HG02938 (cell line): ENCODE results near the gene DNAJB11.
"Not testable (repeated sequence)": the region's sequence is repeated elsewhere in the genome, so short reads cannot be mapped to it uniquely, and the experiment has no call there.

Experiments used
- ATAC-seq: cut with Tn5 transposase; IDR thresholded peaks from one replicate; pipeline ENCODE4 v1.9.1; 2021; ENCODE audit warnings: mild to moderate bottlenecking, moderate library complexity; ENCODE audit not compliant: unreplicated experiment

Gene DNAJB11

GRCh38 chr3:186551387-186551786, 19.1 kb upstream of the DNAJB11 start:
- no peak for ATAC-seq

- ATAC-seq: no peak
These were observed 18.0 kb upstream of the DNAJB11 start for GRCh38 chr3:186552408-186553031.

- no peak for ATAC-seq
These were observed 5.9 kb upstream of the DNAJB11 start for GRCh38 chr3:186564586-186564985.

GRCh38 chr3:186566772-186567071, 3.8 kb upstream of the DNAJB11 start:
- no peak for ATAC-seq

GRCh38 chr3:186567072-186567921, 3.2 kb upstream of the DNAJB11 start, which contains the start of gene TBCCD1:
TBCCD1 (minus strand) TSS chr3:186567339; CDS start chr3:186564329, 3,010 bp downstream.
- ATAC-seq: peak; percentile 34

- ATAC-seq: not testable (repeated sequence)
These were observed 1.2 kb upstream of the DNAJB11 start for GRCh38 chr3:186569361-186569760.

- ATAC-seq: no peak
These were observed 783 bp upstream of the DNAJB11 start for GRCh38 chr3:186569779-186570095.

GRCh38 chr3:186570941-186571643, 572 bp downstream of the DNAJB11 start:
- ATAC-seq: no peak

GRCh38 chr3:186571644-186572013, 1.1 kb downstream of the DNAJB11 start:
- no peak for ATAC-seq

- ATAC-seq: no peak
These were observed 7.0 kb downstream of the DNAJB11 start for GRCh38 chr3:186577521-186577920.

GRCh38 chr3:186580785-186581184, 10.3 kb downstream of the DNAJB11 start:
- no peak for ATAC-seq

- ATAC-seq: no peak
These were observed 12.0 kb downstream of the DNAJB11 start for GRCh38 chr3:186582541-186582940.

GRCh38 chr3:186583831-186584230, 13.3 kb downstream of the DNAJB11 start:
- ATAC-seq: no peak

- ATAC-seq: not testable (repeated sequence)
These were observed 15.7 kb downstream of the DNAJB11 start for GRCh38 chr3:186586245-186586644.

- ATAC-seq: no peak
These were observed 16.7 kb downstream of the DNAJB11 start for GRCh38 chr3:186587183-186587582.

GRCh38 chr3:186588632-186589031, 18.1 kb downstream of the DNAJB11 start:
- no peak for ATAC-seq

GRCh38 chr3:186589121-186589520, 18.6 kb downstream of the DNAJB11 start:
- no peak for ATAC-seq

- ATAC-seq: no peak
These were observed 19.5 kb downstream of the DNAJB11 start for GRCh38 chr3:186589856-186590579.

- ATAC-seq: no peak
These were observed 20.2 kb downstream of the DNAJB11 start for GRCh38 chr3:186590580-186591295.

GRCh38 chr3:186592682-186593081, 22.2 kb downstream of the DNAJB11 start:
- ATAC-seq: no peak

GRCh38 chr3:186593862-186594261, 23.3 kb downstream of the DNAJB11 start:
- no peak for ATAC-seq
